H1 (cell line): ENCODE data around the gene DLG4. TPM values are rescaled to one million over a fixed set of nuclear protein-coding genes. Genes with fewer than 3 reads are reported as not detected.

Experiments
- CTCF ChIA-PET: fragments of 300-600 bp; sonication (Branson Sonifier 250); formaldehyde crosslinking; loops from one replicate; lab custom pipeline; 2021; ENCODE audit not compliant: partially characterized antibody; lab: Charles Lee
- POLR2A ChIA-PET: fragments of 300-600 bp; sonication (Branson Sonifier 250); formaldehyde crosslinking; loops from one replicate; lab custom pipeline; 2021; ENCODE audit warnings: inconsistent platforms; ENCODE audit not compliant: partially characterized antibody; lab: Charles Lee
- DNase-seq, 2 experiments: peaks; one replicate each; pipeline versions ENCODE4 v3.0.0 to v3.0.0-alpha.2; 2010 to 2022; ENCODE audit warnings: low spot score in 2 of 2, low read depth in 1 of 2, mixed read lengths in 1 of 2
- FAIRE-seq: peaks from 2 replicates; lab custom pipeline; 2011; peaks lifted over from hg19 to GRCh38; lab: Jason Lieb, UNC
- H2AFZ ChIP-seq: 2 replicates; pipeline ENCODE4 v1.8.1; 2012; ENCODE audit warnings: low read length, inconsistent platforms
- H2AK5ac ChIP-seq: 2 replicates; pipeline ENCODE4 v1.6.1; 2013; ENCODE audit warnings: low read depth, low read length
- H2BK120ac ChIP-seq: replicated peaks from 2 replicates; pipeline ENCODE3; 2013; ENCODE audit warnings: low read depth, low read length, inconsistent platforms
- H2BK12ac ChIP-seq: 2 replicates; pipeline ENCODE4 v1.6.1; 2013; ENCODE audit warnings: low read depth, low read length
- H2BK15ac ChIP-seq: 2 replicates; pipeline ENCODE4 v1.6.1; 2013; ENCODE audit warnings: low read length
- H2BK20ac ChIP-seq: 2 replicates; pipeline ENCODE4 v1.6.1; 2013; ENCODE audit warnings: low read length
- H2BK5ac ChIP-seq: 2 replicates; pipeline ENCODE4 v1.6.1; 2013; ENCODE audit warnings: low read depth, low read length
- H3K14ac ChIP-seq: 2 replicates; pipeline ENCODE4 v1.6.1; 2013; ENCODE audit warnings: inconsistent platforms; ENCODE audit not compliant: insufficient read length
- H3K18ac ChIP-seq: 2 replicates; pipeline ENCODE4 v1.6.1; 2013; ENCODE audit warnings: low read length; ENCODE audit errors: extremely low read depth
- H3K23ac ChIP-seq: 2 replicates; pipeline ENCODE4 v1.6.1; 2013; ENCODE audit warnings: inconsistent platforms; ENCODE audit not compliant: insufficient read length
- H3K23me2 ChIP-seq: 2 replicates; pipeline ENCODE4 v1.6.1; 2013; ENCODE audit warnings: low read depth, low read length
- H3K27ac ChIP-seq: 2 replicates; pipeline ENCODE4 v1.6.1; 2011; ENCODE audit warnings: low read depth, low read length, inconsistent platforms
- H3K27me3 ChIP-seq, 4 experiments: replicated peaks in 1 of 4; 1 replicate in 1 of 4; 2 replicates in 3 of 4; pipeline versions ENCODE4 v1.6.1 to v1.8.1; 2011 to 2013; ENCODE audit warnings: low read length in 3 of 4, mild to moderate bottlenecking in 3 of 4, inconsistent platforms in 2 of 4, mixed read lengths in 2 of 4, moderate library complexity in 1 of 4; ENCODE audit not compliant: control insufficient read depth in 3 of 4, insufficient read depth in 3 of 4; ENCODE audit errors: extremely low read depth in 1 of 4
- H3K36me3 ChIP-seq, 4 experiments: 2 replicates each; pipeline versions ENCODE4 v1.6.1 to v1.8.1; 2011 to 2013; ENCODE audit warnings: mild to moderate bottlenecking in 4 of 4, low read length in 3 of 4, moderate library complexity in 2 of 4, control low read depth in 1 of 4, inconsistent platforms in 1 of 4; ENCODE audit not compliant: insufficient read depth in 4 of 4, control insufficient read depth in 2 of 4
- H3K4ac ChIP-seq: replicated peaks from 2 replicates; pipeline ENCODE3; 2013; ENCODE audit warnings: low read length, low read depth, mixed read lengths, inconsistent platforms; ENCODE audit not compliant: insufficient read length
- H3K4me1 ChIP-seq, 4 experiments: replicated peaks in 1 of 4; 1 replicate in 1 of 4; 2 replicates in 3 of 4; pipeline versions ENCODE4 v1.6.1 to v1.8.1; 2011 to 2013; ENCODE audit warnings: low read length in 3 of 4, inconsistent platforms in 2 of 4, mixed read lengths in 1 of 4; ENCODE audit not compliant: insufficient read depth in 4 of 4, control insufficient read depth in 3 of 4
- H3K4me2 ChIP-seq, 2 experiments: 2 replicates each; pipeline versions ENCODE4 v1.6.1 to v1.8.1; 2011 to 2013; ENCODE audit warnings: low read depth in 2 of 2, low read length in 2 of 2, control low read depth in 1 of 2, inconsistent platforms in 1 of 2, mild to moderate bottlenecking in 1 of 2; ENCODE audit not compliant: insufficient read depth in 1 of 2
- H3K4me3 ChIP-seq, 4 experiments: fragments of 200-600, 300-600 bp in 1 of 4; sonication (generic), shearing (Covaris generic), sonication (Bioruptor Twin) in 1 of 4; 2 replicates each; pipeline versions ENCODE4 v1.5.1 to v1.8.1; 2011 to 2016; ENCODE audit warnings: low read length in 4 of 4, low read depth in 3 of 4, control low read depth in 2 of 4, inconsistent platforms in 2 of 4, mild to moderate bottlenecking in 2 of 4, mixed read lengths in 1 of 4, moderate library complexity in 1 of 4; ENCODE audit not compliant: insufficient read depth in 2 of 4; ENCODE audit errors: extremely low read depth in 1 of 4
- H3K56ac ChIP-seq: replicated peaks from 2 replicates; pipeline ENCODE3; 2013; ENCODE audit warnings: low read depth, mild to moderate bottlenecking, mixed read lengths, low read length, inconsistent platforms; ENCODE audit not compliant: insufficient read length
- H3K79me1 ChIP-seq: 2 replicates; pipeline ENCODE4 v1.6.1; 2013; ENCODE audit warnings: low read depth, low read length, control low read depth
- H3K79me2 ChIP-seq, 2 experiments: 2 replicates each; pipeline versions ENCODE4 v1.6.1 to v1.8.1; 2012 to 2013; ENCODE audit warnings: low read length in 2 of 2, mild to moderate bottlenecking in 2 of 2, inconsistent platforms in 1 of 2; ENCODE audit not compliant: insufficient read depth in 2 of 2, control insufficient read depth in 1 of 2
- H3K9ac ChIP-seq, 4 experiments: replicated peaks in 1 of 4; 1 replicate in 1 of 4; 2 replicates in 3 of 4; pipeline versions ENCODE4 v1.6.1 to v1.8.1; 2011 to 2013; ENCODE audit warnings: low read depth in 3 of 4, low read length in 3 of 4, control low read depth in 2 of 4, mild to moderate bottlenecking in 2 of 4, moderate library complexity in 2 of 4, inconsistent platforms in 1 of 4; ENCODE audit errors: extremely low read depth in 1 of 4
- H3K9me3 ChIP-seq, 2 experiments: 2 replicates each; pipeline versions ENCODE4 v1.6.1 to v1.8.1; 2012 to 2013; ENCODE audit warnings: mild to moderate bottlenecking in 2 of 2, moderate library complexity in 2 of 2, control low read depth in 1 of 2, inconsistent platforms in 1 of 2, low read depth in 1 of 2, low read length in 1 of 2, mixed read lengths in 1 of 2; ENCODE audit not compliant: insufficient read depth in 2 of 2
- H4K20me1 ChIP-seq, 2 experiments: replicated peaks in 1 of 2; 2 replicates each; pipeline versions ENCODE3 to v1.8.1; 2011 to 2013; ENCODE audit warnings: inconsistent platforms in 2 of 2, low read length in 2 of 2, mild to moderate bottlenecking in 1 of 2; ENCODE audit not compliant: insufficient read depth in 2 of 2, control insufficient read depth in 1 of 2
- H4K5ac ChIP-seq: 2 replicates; pipeline ENCODE4 v1.6.1; 2013; ENCODE audit warnings: low read length, low read depth, mixed read lengths, inconsistent platforms; ENCODE audit not compliant: insufficient read length
- H4K8ac ChIP-seq: 2 replicates; pipeline ENCODE4 v1.8.0; 2013; ENCODE audit warnings: mild to moderate bottlenecking, moderate library complexity, low read length, inconsistent platforms; ENCODE audit not compliant: insufficient read depth; ENCODE audit errors: extremely low read depth
- H4K91ac ChIP-seq: replicated peaks from 2 replicates; pipeline ENCODE3; 2013; ENCODE audit warnings: low read length, mixed read lengths, inconsistent platforms; ENCODE audit not compliant: insufficient read length
- USF2 ChIP-seq: IDR thresholded peaks from 2 replicates; pipeline ENCODE4 v1.6.1; 2011; ENCODE audit warnings: low read length, improper control_type of control experiment
- WGBS, 2 experiments: shearing (Covaris generic) in 1 of 2; methylation state at CpG; one replicate each; pipeline versions ENCODE4 v1.1.6 to v1.1.7; 2013 to 2015; ENCODE audit warnings: low lambda C conversion rate in 2 of 2, mixed read lengths in 2 of 2, inconsistent platforms in 1 of 2, low coverage in 1 of 2, missing lambda C conversion rate in 1 of 2; ENCODE audit not compliant: insufficient replicate concordance in 2 of 2, insufficient coverage in 1 of 2, insufficient read length in 1 of 2; ENCODE audit errors: extremely low coverage in 1 of 2, missing lambda C conversion rate in 1 of 2; 5-methylcytosine and 5-hydroxymethylcytosine counted together
- polyA plus RNA-seq, 7 experiments: library from polyadenylated mRNA; depleted of rRNA in 3 of 7; stranded (reverse) in 5 of 7; unstranded in 2 of 7; fragments of >200 nt in 5 of 7; fragments of 200-250 nt in 2 of 7; gene quantifications; 1 replicate in 5 of 7; 2 replicates in 1 of 7; 4 replicates in 1 of 7; pipeline versions ENCODE4 v1.2.1 to v1.2.3, GENCODE V29; 2011 to 2013; ENCODE audit warnings: missing spikeins in 2 of 7, mixed read lengths in 2 of 7
- total RNA-seq: library from RNA; stranded (reverse); fragmentation: NEBNext Ultra II Directional; extraction: Animal tissue kit (Norgen Biotek cat#: 25700); gene quantifications from 2 replicates; pipeline ENCODE4 v1.2.1, GENCODE V29; 2021
- TF ChIP-seq, protein P1 (sequence below): IDR thresholded peaks from 2 replicates; pipeline ENCODE4 v1.6.1; 2011; ENCODE audit warnings: low read depth, mild to moderate bottlenecking, low read length; ENCODE audit not compliant: insufficient read depth

DLG4 gene
- total and polyA plus RNA-seq, 2 of the 8 experiments (the other 6 are each of a cell fraction or from before 2014, with no cell fraction given): 18.9 to 45.9 TPM

GRCh38 chr17:7190276-7190917, 29.2 kb downstream of the DLG4 start:
- H3K27me3 ChIP-seq: no peaks in the 10 kb centered on the region
- H4K5ac ChIP-seq: no peak overlapping the region

More at GRCh38 chr17:7190276-7190917, 29.2 kb downstream of the DLG4 start:
- Histone ChIP-seq H4K91ac (no peak overlapping the region), H3K23me2 (no peaks in the 10 kb centered on the region), H3K4me3 (no peak overlapping the region), H2BK15ac (no peak overlapping the region), H2BK20ac (no peak overlapping the region), H3K27ac (no peak overlapping the region), H3K14ac (no peak overlapping the region), H2BK120ac (no peak overlapping the region), H3K4me2 (no peak overlapping the region), H3K9me3 (no peaks in the 10 kb centered on the region), H3K4ac (no peak overlapping the region), H4K20me1 (peaks cover 5 to 14% of the 10 kb centered on the region in 2 experiments), H3K79me1 (no peaks in the 10 kb centered on the region), H2BK5ac (no peak overlapping the region), H3K23ac (no peak overlapping the region), H2AK5ac (no peak overlapping the region), H2BK12ac (no peak overlapping the region), H4K8ac (no peak overlapping the region), H3K4me1 (no peaks in the 10 kb centered on the region), H2AFZ (no peak overlapping the region), H3K56ac (no peak overlapping the region), H3K9ac (no peak overlapping the region), H3K18ac (no peak overlapping the region), H3K79me2 (no peaks in the 10 kb centered on the region), H3K36me3 (peaks cover 11 to 22% (median 13%) of the 10 kb centered on the region in 4 experiments; a peak in 6 of 8 replicates)
- TF ChIP-seq, protein P1, sequence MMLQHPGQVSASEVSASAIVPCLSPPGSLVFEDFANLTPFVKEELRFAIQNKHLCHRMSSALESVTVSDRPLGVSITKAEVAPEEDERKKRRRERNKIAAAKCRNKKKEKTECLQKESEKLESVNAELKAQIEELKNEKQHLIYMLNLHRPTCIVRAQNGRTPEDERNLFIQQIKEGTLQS: no peak
- TF ChIP-seq USF2: no peak
- 88% methylated on average over 13 of the region's 14 CpGs; no CpG with 5 or more reads in 1 of the 2 experiments for WGBS, 2 experiments
- FAIRE-seq (no peak), DNase-seq (no peak)
- CTCF ChIA-PET: interaction anchor here (0.6 to 1.5 kb wide), 4 partner anchors 17 to 478 kb away, joined by 3 to 4 read pairs (median 3); no protein-coding TSS in a partner anchor
- POLR2A ChIA-PET: interaction anchor here (1.1 to 1.2 kb wide), 4 partner anchors 12 to 30 kb away, joined by 3 to 7 read pairs (median 4); no protein-coding TSS in a partner anchor
